NCI-H2107 treated with DMSO at 0.1 percent for 48 hours (cell line): ENCODE measurements around the gene VPS18.

ENCODE experiments used
- DNase-seq: peaks from one replicate; lab custom pipeline; 2025; ENCODE audit not compliant: unreplicated experiment; lab: John Stamatoyannopoulos, UW

Gene VPS18

DNA sequence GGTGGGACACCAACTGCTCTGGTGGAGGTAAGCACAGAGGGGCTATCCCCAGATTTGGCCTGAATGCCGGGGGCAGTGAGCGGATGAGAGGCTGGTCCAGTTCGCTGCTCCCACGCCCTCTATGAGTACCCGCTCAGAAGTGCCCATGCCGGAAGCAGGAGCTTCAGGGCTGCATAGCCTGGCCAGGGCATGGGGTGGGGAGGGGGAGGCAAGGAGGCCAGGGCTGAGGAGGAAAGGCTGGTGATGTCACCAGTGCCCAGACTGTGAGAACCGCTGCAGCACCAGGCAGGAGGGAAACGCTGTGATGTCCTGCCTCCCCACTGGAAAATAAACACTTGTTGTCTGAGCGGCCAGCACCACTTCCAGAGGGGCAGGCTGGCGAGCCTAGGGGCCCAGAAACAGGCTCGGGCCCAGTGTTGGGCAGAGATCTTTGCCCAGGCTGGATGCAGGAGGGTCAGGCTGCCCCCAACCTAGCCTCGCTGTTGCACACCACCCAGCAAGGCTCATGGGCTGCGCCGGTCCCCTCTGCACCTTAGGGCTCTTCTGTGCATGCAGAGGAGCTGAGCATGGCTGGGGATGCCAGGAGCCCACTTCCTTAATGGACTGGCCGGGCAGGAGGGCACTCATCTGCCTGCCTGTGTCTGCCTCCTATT, 24.0 kb downstream of the VPS18 start:
- DNase-seq = no peak

DNA sequence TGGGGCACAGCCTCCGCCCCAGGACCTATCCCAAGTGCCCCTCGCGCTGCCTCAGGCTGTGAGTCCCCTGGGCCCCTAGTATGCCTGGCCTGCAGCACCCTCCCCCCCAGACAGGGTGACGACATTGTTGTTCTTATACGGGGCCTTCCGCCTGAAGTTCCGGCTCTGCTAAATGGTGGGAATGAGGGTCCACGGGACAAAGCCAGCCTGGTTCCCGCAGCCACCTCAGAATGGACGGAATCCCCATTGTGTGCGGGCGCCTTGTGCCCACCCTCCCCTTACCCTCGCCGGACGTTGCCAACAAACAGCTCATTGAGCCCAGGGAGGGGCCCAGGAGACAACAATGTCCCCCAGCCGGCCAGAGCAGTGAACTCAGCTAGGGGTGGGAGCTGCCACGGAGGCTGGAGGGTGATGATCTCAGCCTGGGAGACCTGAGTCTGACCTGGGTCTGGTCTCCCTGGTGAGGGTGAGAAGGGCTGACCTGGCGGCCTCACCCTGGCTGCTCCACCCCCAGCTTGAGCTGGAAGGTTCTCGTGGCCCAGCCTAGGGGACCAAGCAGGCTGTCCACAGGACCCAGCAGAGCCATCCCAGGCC, 24.6 kb downstream of the VPS18 start:
- no peak for DNase-seq

DNA sequence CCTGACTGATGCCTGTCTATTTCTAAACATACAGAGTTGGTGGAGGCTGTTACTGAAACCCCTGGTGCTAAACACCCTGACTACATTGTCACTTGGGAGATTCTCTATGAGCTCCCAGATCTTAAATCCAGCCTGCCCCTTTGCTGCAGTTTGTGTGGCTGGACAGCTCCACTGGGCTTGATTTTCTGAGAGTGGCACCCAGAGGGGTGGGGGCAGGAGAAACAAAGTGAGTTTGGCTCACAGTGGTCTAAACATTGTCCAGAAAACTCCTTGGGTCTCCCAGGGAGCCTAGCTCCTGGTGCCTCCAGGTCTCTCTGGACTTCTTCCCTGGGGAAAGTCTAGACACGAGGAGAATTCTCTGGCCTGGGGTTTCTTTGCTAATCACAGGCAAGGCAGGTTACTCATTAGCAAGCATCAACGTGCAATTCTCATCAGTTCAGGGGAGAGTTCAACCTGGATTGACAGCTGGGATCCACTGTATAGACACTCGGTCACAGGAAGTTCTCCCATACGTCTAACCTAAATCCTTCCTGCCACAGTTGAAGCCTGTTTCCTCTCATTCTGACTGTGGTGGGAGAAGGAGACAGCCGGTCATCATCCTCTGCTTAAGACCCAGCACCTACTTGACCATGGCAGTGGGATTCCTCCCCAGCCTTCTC, 27.8 kb downstream of the VPS18 start:
- no peak for DNase-seq

DNA sequence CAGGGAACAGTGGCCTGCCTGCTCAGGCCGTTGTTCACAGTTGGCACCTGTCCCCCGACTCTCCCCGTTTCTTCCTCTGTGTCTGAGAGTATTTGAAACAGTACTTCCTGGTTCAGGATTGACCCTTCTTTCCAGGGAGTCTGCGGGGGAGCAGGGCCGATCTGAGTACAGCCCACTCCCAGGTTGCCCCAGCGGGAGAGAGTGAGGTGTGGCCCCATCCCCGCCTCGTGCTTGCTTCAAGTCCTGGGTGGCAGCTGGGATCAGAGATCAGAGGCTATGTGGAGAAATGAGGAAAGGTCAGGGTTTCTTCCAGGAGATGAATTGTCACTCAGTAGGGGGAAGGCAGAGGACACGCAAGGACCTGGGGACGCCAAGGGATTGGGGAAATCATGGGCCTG, 28.4 kb downstream of the VPS18 start:
- DNase-seq = no peak

DNA sequence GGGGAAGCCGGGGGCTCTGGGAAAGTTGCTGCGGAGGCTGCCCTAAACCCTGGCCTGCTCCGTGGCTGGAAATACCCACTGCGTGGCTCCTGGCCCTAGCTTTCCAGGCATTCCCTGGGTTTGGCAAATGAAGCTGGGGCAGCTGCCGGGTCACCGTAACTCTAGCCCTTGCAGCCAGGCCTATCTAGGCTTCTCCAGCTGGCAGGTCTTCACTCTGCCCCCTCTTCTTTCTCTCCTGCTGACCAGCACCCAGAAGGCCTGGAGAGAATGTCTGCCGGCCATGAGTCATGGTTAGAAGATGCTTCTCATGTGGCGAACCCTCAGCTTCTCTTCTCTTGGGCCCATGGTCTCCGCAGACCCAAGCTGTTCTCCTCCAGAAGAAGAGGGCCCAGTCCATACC, 29.3 kb downstream of the VPS18 start:
- DNase-seq = no peak

DNA sequence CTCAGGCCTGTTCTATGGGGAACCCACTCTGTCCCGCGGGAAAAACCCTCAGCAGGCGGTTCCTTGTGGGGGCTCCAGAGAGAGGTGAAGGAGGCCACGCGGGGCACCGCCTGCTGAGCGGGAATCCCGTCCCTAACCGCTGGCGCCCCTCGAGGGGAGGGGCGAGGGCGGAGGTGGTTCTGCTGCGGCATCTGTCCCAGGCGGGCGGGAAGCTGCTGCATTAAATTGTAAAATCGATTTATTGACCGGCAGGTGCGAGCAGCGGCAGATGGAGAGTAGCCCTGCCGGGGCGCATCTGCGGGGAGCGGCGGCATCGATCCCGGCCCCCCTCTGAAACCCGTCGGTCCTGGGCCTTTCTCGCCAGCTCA, 31.2 kb downstream of the VPS18 start:
- DNase-seq = peak; percentile 52

DNA sequence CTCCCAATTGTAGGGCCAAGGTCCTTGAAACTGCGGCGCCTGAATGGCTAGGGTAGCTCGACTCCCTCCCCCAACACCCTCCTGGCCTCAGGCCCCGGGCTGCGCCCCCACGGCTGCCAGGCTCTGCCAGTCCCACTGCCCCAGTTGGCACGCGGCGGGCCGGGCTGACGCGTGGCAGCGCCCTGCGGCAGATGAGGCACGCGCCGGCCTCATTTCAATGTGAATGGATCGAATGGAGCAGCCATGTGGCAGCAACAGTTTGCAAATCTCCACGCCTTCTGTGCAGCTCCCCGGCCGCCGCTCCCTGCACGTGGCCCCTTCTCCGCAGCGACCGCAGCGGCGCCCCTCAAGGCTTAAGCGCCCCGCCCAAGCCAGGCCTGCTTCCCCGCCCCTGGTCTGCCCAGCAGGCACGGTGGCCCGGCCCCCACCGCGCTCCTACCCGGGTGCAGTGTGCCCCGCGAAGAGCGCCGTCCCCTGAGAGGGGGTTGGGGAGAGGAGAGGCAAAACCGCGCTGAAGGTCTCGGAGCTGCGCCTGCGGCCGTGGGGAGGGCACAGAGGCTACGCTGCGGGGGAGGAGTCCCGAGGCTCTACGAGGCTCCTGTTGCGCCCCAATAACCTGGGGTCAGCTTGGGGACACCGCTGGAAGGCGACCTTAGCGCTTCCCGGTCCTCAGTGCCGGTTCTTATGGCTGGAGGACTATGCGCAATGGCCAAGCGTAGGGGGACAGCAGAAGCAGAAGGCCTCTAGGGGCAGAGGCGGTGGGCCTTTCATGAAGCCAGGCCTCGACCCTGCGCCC, 31.8 kb downstream of the VPS18 start:
- no peak for DNase-seq

DNA sequence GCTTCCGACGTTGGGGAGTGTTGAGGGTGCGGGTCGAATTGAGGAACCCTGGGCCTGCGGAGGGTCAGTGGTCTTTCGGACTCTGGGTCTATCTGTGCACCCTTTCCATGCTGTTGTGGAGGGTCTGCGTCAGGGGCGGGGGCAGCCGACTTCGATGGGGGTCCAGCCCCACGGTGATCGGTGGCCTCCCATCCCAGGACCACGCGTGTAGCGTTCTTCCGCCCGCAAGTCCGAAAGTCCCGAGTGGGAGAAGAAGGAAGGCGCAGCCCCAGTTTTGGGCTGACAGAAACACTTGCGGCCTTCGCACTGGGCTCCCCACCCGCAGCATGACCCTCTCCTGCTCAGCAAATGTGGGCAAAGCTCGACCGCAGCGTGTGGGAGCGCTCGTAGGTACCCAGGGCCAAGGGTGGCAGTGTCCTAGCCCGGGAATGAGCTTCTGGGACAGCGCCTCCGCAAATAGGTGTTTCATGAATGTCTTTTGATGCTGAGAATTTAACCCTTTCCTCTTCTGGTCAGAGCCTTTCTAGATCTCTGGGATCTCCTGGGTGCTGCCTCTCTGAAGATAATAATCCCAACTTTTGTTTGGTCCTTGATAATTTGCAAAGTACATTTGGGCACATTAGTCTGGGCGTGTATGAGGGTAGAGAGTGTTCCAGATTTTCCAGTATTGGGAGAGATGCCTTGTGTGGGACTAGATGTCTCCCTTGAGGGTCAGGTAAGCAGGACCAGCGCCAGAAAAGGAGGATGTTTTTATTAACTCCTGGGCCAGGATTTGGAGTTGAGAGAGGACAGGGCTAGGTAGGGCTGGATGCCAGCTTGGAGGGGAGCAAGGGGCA, 32.6 kb downstream of the VPS18 start:
- DNase-seq = no peak

DNA sequence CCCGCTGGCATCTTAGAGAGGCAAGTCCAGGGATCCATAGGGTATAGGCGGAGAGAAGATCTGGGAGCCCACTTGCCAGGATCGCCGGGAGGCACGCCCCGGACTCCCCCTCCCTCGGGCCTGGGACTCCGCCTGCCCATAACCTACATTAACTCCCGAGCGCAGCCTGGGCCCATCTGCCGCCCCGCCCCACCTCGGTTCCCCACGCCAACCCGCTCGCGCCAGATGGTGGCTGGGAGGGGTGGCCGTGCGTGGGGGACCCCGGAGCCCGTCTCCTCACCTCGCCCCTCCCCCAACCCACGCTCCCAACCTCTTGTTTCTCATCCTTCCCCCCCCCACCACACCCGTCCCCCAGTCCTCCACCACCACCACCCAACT, 33.2 kb downstream of the VPS18 start:
- peak; percentile 40 for DNase-seq

DNA sequence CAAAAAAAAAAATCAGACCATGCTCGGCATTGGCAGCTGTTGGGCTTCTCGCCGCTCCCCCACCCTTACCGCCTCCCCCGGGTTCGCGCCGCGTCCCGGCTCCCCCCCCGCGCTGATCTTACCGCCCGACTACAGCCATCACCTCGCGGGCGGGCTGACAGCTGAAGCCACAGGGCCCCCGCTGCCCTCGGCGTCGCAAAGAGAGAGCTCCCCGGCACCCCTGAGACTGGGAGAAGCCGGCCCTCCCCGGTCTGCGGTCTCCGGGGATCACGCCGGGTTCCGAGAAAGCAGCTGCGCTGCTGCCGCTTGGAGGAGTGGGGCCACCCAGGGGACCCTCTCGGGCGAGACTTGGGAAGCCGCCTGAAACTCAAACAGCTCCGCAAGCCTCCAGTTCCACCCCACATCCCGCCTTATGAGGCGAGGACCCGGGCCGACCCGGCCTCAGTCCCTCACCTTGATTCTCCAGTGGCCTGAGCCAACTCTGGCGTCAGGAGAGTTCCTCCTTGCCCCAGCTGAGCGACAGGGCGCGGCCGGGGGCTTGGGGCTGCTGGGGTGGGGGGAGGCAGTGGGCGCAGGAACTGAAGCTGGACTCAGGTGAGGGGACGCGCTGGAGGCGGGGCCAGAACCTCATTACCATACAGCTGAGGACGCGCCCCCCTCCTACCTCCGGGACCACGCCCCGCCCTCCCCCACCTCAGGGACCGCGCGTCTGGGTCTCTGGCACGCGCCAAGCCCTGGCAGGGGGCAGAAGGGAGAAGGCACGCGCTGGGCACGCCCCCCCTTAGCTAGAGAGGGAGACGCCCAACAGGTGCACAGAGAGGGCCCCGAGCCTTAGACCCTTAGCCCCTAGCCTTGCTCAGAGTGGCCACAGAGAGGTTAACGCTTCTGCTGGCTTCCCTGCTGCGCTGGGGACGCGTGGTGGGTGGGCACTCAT, 33.9 kb downstream of the VPS18 start:
- peak; percentile 63 for DNase-seq

DNA sequence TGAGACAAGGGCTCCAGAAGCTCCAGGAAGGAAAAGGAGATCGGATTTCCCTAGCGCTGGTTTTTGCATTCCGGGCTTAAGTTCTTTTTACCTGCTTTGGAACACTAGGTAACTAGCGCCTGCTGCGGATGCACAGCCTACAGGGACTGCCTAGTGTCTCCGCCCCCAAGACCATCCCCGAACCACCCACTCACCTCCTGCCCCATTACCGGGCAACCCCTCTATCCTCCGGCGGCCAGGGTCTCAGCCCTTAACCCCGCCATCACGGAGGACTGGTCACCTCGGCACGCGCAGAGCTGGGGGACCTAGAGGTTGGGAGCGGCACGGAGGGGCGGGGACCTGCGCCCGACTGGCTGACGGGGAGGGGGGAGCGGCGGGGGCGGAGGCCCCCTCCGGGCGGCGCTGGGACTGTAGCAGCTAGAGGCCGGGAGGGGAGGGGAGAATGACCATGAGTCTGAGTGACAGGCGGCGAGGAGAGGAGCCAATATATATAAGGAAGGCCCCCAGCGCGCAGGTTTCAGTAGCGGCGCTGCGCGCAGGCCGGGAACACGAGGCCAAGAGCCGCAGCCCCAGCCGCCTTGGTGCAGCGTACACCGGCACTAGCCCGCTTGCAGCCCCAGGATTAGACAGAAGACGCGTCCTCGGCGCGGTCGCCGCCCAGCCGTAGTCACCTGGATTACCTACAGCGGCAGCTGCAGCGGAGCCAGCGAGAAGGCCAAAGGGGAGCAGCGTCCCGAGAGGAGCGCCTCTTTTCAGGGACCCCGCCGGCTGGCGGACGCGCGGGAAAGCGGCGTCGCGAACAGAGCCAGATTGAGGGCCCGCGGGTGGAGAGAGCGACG, 34.8 kb downstream of the VPS18 start, which contains the start of gene DLL4:
DLL4 (plus strand) TSS at position 520 of the 839 bp plus-strand sequence. CDS start 329 bp downstream, outside the sequence.
- peak; percentile 63 for DNase-seq

DNA sequence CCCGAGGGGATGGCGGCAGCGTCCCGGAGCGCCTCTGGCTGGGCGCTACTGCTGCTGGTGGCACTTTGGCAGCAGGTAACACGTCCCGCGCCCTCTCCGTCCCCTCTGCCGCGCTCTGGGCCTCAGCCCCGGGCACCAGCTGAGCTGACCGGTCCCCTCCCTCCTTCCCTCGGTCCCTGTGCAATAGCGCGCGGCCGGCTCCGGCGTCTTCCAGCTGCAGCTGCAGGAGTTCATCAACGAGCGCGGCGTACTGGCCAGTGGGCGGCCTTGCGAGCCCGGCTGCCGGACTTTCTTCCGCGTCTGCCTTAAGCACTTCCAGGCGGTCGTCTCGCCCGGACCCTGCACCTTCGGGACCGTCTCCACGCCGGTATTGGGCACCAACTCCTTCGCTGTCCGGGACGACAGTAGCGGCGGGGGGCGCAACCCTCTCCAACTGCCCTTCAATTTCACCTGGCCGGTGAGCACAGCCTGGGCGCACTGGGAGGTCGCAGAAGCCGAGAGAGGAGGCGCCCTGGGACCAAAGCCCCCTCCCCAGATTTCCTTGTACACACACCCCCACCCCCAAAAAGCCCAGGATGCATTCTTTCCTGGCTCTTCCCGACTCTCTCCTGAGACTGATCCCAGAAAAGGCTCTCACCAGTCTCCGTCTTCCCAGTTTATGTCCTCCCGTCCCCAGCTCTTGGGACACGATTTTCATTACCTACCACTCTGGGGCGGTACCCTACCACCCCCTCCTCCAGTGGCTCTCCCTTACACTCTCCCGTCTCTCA, 35.6 kb downstream of the VPS18 start:
- no peak for DNase-seq

DNA sequence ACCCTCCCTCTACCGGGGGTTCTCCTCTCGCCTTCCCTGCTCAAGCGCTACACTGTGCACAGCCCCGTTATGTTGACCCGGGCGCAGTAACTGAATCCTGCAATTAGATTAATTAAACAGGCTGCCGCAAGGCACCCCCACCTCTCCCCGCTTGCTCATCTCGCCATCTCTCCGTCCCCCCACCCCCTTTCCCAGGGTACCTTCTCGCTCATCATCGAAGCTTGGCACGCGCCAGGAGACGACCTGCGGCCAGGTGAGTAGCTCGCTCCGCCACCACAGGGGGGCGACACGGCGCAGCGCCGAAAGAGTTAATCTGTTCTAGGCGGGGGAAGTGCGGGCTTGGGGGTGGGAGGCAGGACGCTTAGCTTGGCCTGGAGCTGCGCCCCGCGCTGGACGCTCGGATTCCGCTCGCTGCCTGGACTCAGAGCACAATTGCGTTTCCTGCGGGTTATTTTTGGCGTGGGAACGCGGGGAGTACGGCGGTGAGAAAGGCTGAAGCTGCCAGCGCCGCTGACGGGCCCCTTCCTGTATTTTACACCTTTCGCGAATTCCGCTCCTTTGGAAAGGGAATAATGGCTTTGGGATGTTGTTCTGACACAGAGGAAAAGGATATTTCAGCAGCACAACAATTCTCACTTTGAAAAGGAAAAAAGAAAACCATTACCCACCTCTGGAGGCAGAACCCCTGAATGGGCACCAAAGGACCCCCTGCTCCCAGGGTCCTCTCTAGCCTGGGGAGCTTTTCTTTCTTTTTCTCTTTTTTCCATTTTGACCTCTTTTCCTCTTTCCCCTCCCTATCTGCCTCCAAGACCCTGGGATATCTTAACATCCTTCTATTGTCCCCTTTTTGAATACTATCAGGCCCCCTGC, 36.4 kb downstream of the VPS18 start:
- no peak for DNase-seq

DNA sequence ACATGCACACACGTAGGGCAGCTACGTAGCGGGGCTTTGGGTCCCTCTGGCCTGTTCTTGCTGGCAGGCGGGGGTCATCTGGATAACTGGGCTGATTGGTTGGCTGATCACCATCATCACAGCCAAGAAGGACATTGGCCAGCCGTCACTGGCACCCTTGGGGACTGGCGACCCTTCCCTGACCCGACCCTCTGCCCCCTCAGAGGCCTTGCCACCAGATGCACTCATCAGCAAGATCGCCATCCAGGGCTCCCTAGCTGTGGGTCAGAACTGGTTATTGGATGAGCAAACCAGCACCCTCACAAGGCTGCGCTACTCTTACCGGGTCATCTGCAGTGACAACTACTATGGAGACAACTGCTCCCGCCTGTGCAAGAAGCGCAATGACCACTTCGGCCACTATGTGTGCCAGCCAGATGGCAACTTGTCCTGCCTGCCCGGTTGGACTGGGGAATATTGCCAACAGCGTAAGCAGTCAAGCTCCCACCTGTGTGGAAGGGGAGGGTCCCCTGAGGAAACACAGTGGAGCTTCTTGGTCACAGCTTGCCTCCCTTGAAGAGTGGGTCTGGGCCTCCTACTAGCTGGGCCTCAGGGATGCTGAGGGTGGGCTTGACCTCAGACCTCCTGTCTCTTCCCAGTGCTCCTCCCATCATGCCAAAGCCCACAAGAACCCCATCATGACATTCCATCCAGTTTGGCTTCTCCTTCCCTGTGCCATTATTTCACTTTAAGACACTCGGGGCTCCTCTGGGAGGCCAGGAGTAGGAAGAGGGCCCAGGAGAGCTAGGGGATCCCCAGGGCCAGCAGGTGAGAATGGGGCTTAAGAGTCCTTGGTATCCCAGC, 37.3 kb downstream of the VPS18 start:
- no peak for DNase-seq

DNA sequence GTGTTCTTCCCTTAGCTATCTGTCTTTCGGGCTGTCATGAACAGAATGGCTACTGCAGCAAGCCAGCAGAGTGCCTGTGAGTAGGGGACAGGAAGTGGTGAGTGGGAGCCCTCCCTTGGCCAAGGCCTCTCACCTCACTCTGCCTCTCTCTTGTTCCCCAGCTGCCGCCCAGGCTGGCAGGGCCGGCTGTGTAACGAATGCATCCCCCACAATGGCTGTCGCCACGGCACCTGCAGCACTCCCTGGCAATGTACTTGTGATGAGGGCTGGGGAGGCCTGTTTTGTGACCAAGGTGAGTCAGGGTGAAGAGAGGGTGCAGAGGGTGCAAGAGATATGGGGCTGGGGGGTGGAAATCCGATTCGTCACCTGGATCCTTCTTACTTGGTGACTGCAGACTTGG, 37.9 kb downstream of the VPS18 start:
- DNase-seq = peak; percentile 42
